WTC11 (cell line): Measurements from ENCODE around the gene DNAJB9.

ENCODE experiments used
- CREM ChIP-seq: sonication (generic); formaldehyde crosslinking; IDR thresholded peaks from 2 replicates; pipeline ENCODE4 v1.8.1; 2022; ENCODE audit warnings: mild to moderate bottlenecking, missing genetic modification reagents, moderate library complexity
- CTCF ChIP-seq: fragments of 200-600 bp; IDR thresholded peaks from 2 replicates; pipeline ENCODE4 v1.8.0; 2022; ENCODE audit warnings: antibody characterized with exemption
- E2F4 ChIP-seq: sonication (generic); formaldehyde crosslinking; IDR thresholded peaks from 2 replicates; pipeline ENCODE4 v1.8.1; 2022; ENCODE audit warnings: low read depth, mild to moderate bottlenecking, moderate library complexity, missing genetic modification reagents, borderline replicate concordance
- FOXK1 ChIP-seq: sonication (generic); formaldehyde crosslinking; IDR thresholded peaks from 2 replicates; pipeline ENCODE4 v1.8.0; 2022; ENCODE audit warnings: mild to moderate bottlenecking, moderate library complexity, missing genetic modification reagents
- JUN ChIP-seq: sonication (generic); formaldehyde crosslinking; IDR thresholded peaks from 2 replicates; pipeline ENCODE4 v1.8.0; 2023; ENCODE audit warnings: mild to moderate bottlenecking, missing genetic modification reagents
- ZBTB43 ChIP-seq: sonication (generic); formaldehyde crosslinking; IDR thresholded peaks from 2 replicates; pipeline ENCODE4 v1.8.1; 2023; ENCODE audit warnings: mild to moderate bottlenecking, missing genetic modification reagents
- ZNF281 ChIP-seq: sonication (generic); formaldehyde crosslinking; IDR thresholded peaks from 2 replicates; pipeline ENCODE4 v1.8.0; 2023; ENCODE audit warnings: mild to moderate bottlenecking, missing genetic modification reagents
- ZNF512 ChIP-seq: sonication (generic); formaldehyde crosslinking; IDR thresholded peaks from 2 replicates; pipeline ENCODE4 v1.8.1; 2022; ENCODE audit warnings: missing genetic modification reagents, borderline replicate concordance

GRCh38 chr7:108586274-108586710 lies 16.6 kb downstream of the DNAJB9 start:
- no peak for TF ChIP-seq CTCF
- TF ChIP-seq FOXK1, result no peak
- TF ChIP-seq JUN (CRISPR knock-in tag), result no peak
- no peak for TF ChIP-seq CREM
- no peak for TF ChIP-seq ZNF512 (CRISPR knock-in tag)
- TF ChIP-seq ZNF281 (CRISPR knock-in tag), result no peak
- no peak for TF ChIP-seq E2F4 (CRISPR knock-in tag)
- TF ChIP-seq ZBTB43, result no peak
